Gastroesophageal sphincter (tissue), 4 donors: Measurements from ENCODE around the gene CMTR2. TPM values are rescaled to one million over a fixed set of nuclear protein-coding genes. Genes with fewer than 3 reads are reported as not detected.
"Not testable (repeated sequence)": the region's sequence is repeated elsewhere in the genome, so short reads cannot be mapped to it uniquely, and the experiment has no call there.

Experiments used
- ATAC-seq: fragments of 150-250 bp; one replicate; pipeline ENCODE4 v1.9.1; 2016; ENCODE audit warnings: mild to moderate bottlenecking, moderate library complexity
- H3K27ac ChIP-seq, 4 donors: fragments of 200-600 bp; sonication (generic) in 3 of 4; 1 replicate in 3 of 4; 2 replicates in 1 of 4; pipeline ENCODE4 v1.5.1; 2016 to 2019
- H3K27me3 ChIP-seq: fragments of 200-600 bp; sonication (generic); one replicate; pipeline ENCODE4 v1.5.1; 2019
- H3K36me3 ChIP-seq, 2 donors: fragments of 200-600 bp; sonication (generic); one replicate each; pipeline ENCODE4 v1.5.1; 2019; ENCODE audit warnings: control low read depth in 1 of 2
- H3K4me1 ChIP-seq, 3 donors: fragments of 200-600 bp; sonication (generic); 1 replicate in 2 of 3; 2 replicates in 1 of 3; pipeline ENCODE4 v1.5.1; 2016 to 2019; ENCODE audit warnings: control low read depth in 2 of 3
- H3K4me3 ChIP-seq, 2 donors: fragments of 200-600 bp; sonication (generic); one replicate each; pipeline ENCODE4 v1.5.1; 2019; ENCODE audit warnings: mild to moderate bottlenecking in 1 of 2, moderate library complexity in 1 of 2
- H3K9me3 ChIP-seq, 3 donors: fragments of 200-600 bp; sonication (generic); one replicate each; pipeline ENCODE4 v1.5.1; 2017 to 2019; ENCODE audit warnings: control low read depth in 2 of 3
- CTCF ChIP-seq, 4 experiments: fragments of 200-600 bp in 2 of 4; fragments of 450-650 bp in 2 of 4; sonication (generic) in 1 of 4; IDR thresholded peaks; one replicate each; pipeline ENCODE4 v1.5.1; 2017 to 2019; ENCODE audit warnings: antibody characterized with exemption in 4 of 4, mild to moderate bottlenecking in 2 of 4, moderate library complexity in 2 of 4
- EP300 ChIP-seq: sonication (generic); formaldehyde crosslinking; IDR thresholded peaks from one replicate; pipeline ENCODE4 v1.6.1; 2017; ENCODE audit warnings: antibody characterized with exemption, mild to moderate bottlenecking
- POLR2A ChIP-seq, 2 donors: fragments of 450-650 bp; IDR thresholded peaks; one replicate each; pipeline ENCODE4 v1.6.1; 2017; ENCODE audit warnings: antibody characterized with exemption in 2 of 2, mild to moderate bottlenecking in 2 of 2, moderate library complexity in 1 of 2
- POLR2AphosphoS5 ChIP-seq: sonication (generic); formaldehyde crosslinking; IDR thresholded peaks from one replicate; pipeline ENCODE4 v1.6.1; 2017; ENCODE audit warnings: antibody characterized with exemption
- WGBS, 2 donors: methylation state at CpG; one replicate each; pipeline ENCODE4 v1.1.5; 2018; ENCODE audit warnings: low coverage in 1 of 2; 5-methylcytosine and 5-hydroxymethylcytosine counted together
- total RNA-seq, 4 donors: library from RNA; depleted of rRNA; stranded (reverse); fragments of >200 nt; gene quantifications; one replicate each; pipeline ENCODE4 v1.1.0, GENCODE V29; 2016

The CMTR2 gene
- total RNA-seq, 4 donors from 2014 or later = 10.6 to 30.2 (median 22.7) TPM

- no peaks in the 10 kb centered on the region for H3K36me3 ChIP-seq
- no peaks in the 10 kb centered on the region for H3K4me1 ChIP-seq
- no peak overlapping the region for H3K4me3 ChIP-seq
- peaks cover 0 to 23% (median 0%) of the 10 kb centered on the region in 3 donors for H3K9me3 ChIP-seq
- 62 to 83% methylated on average over 3 of the region's 3 CpGs for WGBS, 2 donors
- peaks cover 14% of the 10 kb centered on the region for H3K27me3 ChIP-seq
- no peak overlapping the region for H3K27ac ChIP-seq
- no peak for TF ChIP-seq EP300
- TF ChIP-seq CTCF (IDR thresholded peaks at IDR 0.05) = no peak
- no peak for TF ChIP-seq POLR2AphosphoS5
- no peak for TF ChIP-seq POLR2A (IDR thresholded peaks at IDR 0.05)
- no peak for ATAC-seq
Observed at GRCh38 chr16:71328151-71328550, 38.9 kb upstream of the CMTR2 start.

GRCh38 chr16:71327720-71328119, 38.5 kb upstream of the CMTR2 start:
- no peak for ATAC-seq
- Histone ChIP-seq H3K9me3 (peaks cover 0 to 23% (median 0%) of the 10 kb centered on the region in 3 donors), H3K4me1 (no peaks in the 10 kb centered on the region), H3K27me3 (peaks cover 14% of the 10 kb centered on the region), H3K27ac (no peak overlapping the region), H3K4me3 (no peak overlapping the region), H3K36me3 (no peaks in the 10 kb centered on the region)
- no peak for TF ChIP-seq CTCF (IDR thresholded peaks at IDR 0.05)
- no peak for TF ChIP-seq POLR2A (IDR thresholded peaks at IDR 0.05)
- no peak for TF ChIP-seq POLR2AphosphoS5
- TF ChIP-seq EP300 = no peak

DNA sequence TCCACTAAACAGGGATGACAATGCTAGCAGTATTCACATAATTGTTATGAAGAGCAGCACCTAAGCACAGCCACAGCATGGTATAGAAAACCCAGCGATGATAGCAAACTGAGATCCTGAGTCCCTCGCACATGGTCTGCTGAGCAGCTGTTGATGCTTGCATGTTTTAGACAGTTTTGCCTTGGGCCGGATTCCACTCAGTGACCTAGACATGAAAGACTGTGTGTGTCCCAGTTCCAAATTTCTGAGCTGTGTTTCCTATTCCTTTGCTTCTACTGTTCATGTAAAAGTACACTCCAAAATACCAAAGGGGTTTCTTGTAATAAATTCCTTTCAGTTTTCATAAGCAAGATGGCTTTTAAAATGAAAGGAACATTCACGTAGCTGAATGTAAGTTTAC, 30.8 kb upstream of the CMTR2 start:
- ATAC-seq = no peak
- Histone ChIP-seq H3K27me3 (peaks cover 10% of the 10 kb centered on the region), H3K36me3 (no peaks in the 10 kb centered on the region), H3K4me3 (no peak overlapping the region), H3K9me3 (no peaks in the 10 kb centered on the region), H3K27ac (no peak overlapping the region), H3K4me1 (no peaks in the 10 kb centered on the region)
- TF ChIP-seq POLR2AphosphoS5 (no peak), CTCF (IDR thresholded peaks at IDR 0.05) (no peak), POLR2A (IDR thresholded peaks at IDR 0.05) (no peak), EP300 (no peak)
- 40 to 45% methylated on average over 3 to 4 of the region's 4 CpGs for WGBS, 2 donors

DNA sequence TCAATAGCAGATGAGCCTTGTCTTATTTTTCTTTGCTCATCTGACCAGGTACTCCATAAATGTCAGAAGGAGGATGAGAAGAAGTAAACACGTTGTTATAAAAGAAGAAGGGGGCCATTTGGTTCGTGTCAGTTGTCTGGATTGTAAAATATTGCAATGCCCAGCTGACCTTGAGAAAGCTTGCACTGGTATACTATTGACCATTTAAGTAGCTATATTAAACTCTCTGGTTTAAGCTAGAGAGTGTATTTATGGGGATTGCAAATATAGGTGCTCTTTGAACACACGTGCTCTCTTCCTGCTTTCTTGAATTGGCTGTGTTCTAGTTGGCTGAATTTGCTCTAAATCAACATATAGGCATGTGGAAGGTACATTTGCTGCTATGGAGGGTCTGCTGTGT, 26.1 kb upstream of the CMTR2 start:
- WGBS, 2 donors = 10 to 23% methylated on average over 3 of the region's 3 CpGs
- H3K27ac ChIP-seq = no peak overlapping the region
- H3K4me3 ChIP-seq = no peak overlapping the region
- H3K36me3 ChIP-seq = no peaks in the 10 kb centered on the region
- H3K27me3 ChIP-seq = peaks cover 36% of the 10 kb centered on the region
- TF ChIP-seq CTCF (IDR thresholded peaks at IDR 0.05) (no peak), POLR2A (IDR thresholded peaks at IDR 0.05) (no peak), POLR2AphosphoS5 (no peak), EP300 (no peak)
- ATAC-seq = no peak
- H3K4me1 ChIP-seq = no peaks in the 10 kb centered on the region
- H3K9me3 ChIP-seq = no peaks in the 10 kb centered on the region

DNA sequence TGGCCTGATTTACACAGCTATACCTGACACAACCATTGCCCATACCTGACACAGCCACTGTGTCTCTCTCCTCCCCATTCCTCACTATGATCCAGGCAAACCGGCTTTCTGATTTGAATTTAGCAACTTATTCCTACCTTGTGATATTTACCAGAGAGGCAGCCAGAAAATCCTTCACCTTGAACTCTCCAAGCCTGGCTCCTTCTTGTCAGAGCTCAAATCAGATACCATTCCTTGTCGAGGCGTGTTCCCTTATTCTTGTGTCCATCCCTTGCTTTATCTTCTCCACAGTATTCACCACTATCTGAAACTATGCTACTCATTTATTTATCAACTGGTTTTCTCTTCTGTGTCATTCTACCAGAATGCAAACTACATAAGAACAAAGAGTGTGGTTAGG, 24.4 kb upstream of the CMTR2 start:
- WGBS, 2 donors = 70 to 73% methylated on average over 2 to 3 of the region's 3 CpGs

More for the DNA sequence above, 24.4 kb upstream of the CMTR2 start:
- H3K4me1 ChIP-seq, H3K4me3 ChIP-seq, H3K9me3 ChIP-seq, H3K27ac ChIP-seq, H3K36me3 ChIP-seq, ATAC-seq: not testable (repeated sequence)
- H3K27me3 ChIP-seq = peaks cover 36% of the 10 kb centered on the region
